GM23248 (cell line): Measurements from ENCODE around the gene VGLL3. TPM values are rescaled to one million over a fixed set of nuclear protein-coding genes. Genes with fewer than 3 reads are reported as not detected.

Experiments used
- DNase-seq: peaks from one replicate; pipeline ENCODE4 v3.0.0-alpha.2; 2015
- H2AFZ ChIP-seq: fragments of 200-600 bp; sonication (generic); 2 replicates; pipeline ENCODE4 v1.6.1; 2016; ENCODE audit warnings: antibody characterized with exemption
- H3F3A ChIP-seq: fragments of 200-600 bp; sonication (generic); 2 replicates; pipeline ENCODE4 v1.6.1; 2016; ENCODE audit warnings: mild to moderate bottlenecking, antibody characterized with exemption, mixed run types; ENCODE audit not compliant: insufficient read depth
- H3K27ac ChIP-seq: fragments of 200-600 bp; sonication (generic); 2 replicates; pipeline ENCODE4 v1.5.1; 2016; ENCODE audit warnings: mild to moderate bottlenecking
- H3K27me3 ChIP-seq: fragments of 200-600 bp; sonication (generic); replicated peaks from 2 replicates; pipeline ENCODE4 v1.6.1; 2016; ENCODE audit warnings: mild to moderate bottlenecking; ENCODE audit not compliant: insufficient read depth
- H3K36me3 ChIP-seq: fragments of 200-600 bp; sonication (generic); 2 replicates; pipeline ENCODE4 v1.6.1; 2016; ENCODE audit warnings: low read depth, mild to moderate bottlenecking
- H3K4me1 ChIP-seq: fragments of 200-600 bp; sonication (generic); 2 replicates; pipeline ENCODE4 v1.6.1; 2016; ENCODE audit warnings: mild to moderate bottlenecking; ENCODE audit not compliant: insufficient read depth
- H3K4me2 ChIP-seq: fragments of 200-600 bp; sonication (generic); one replicate; pipeline ENCODE4 v1.6.1; 2016; ENCODE audit warnings: mild to moderate bottlenecking; ENCODE audit not compliant: unreplicated experiment
- H3K4me3 ChIP-seq: fragments of 200-600 bp; sonication (generic); 2 replicates; pipeline ENCODE4 v1.5.1; 2016; ENCODE audit warnings: mild to moderate bottlenecking
- H3K79me2 ChIP-seq: fragments of 200-600 bp; sonication (generic); 2 replicates; pipeline ENCODE4 v1.6.1; 2016; ENCODE audit warnings: mild to moderate bottlenecking; ENCODE audit not compliant: insufficient read depth
- H3K9ac ChIP-seq: fragments of 200-600 bp; sonication (generic); 2 replicates; pipeline ENCODE4 v1.6.1; 2016; ENCODE audit warnings: mild to moderate bottlenecking
- H3K9me2 ChIP-seq: fragments of 200-600 bp; sonication (generic); 2 replicates; pipeline ENCODE4 v1.6.1; 2016; ENCODE audit warnings: mixed run types, mild to moderate bottlenecking, moderate library complexity; ENCODE audit not compliant: insufficient read depth
- H3K9me3 ChIP-seq: fragments of 200-600 bp; sonication (generic); one replicate; pipeline ENCODE4 v1.6.1; 2017; ENCODE audit warnings: low read depth
- H4K20me1 ChIP-seq: fragments of 200-600 bp; sonication (generic); 2 replicates; pipeline ENCODE4 v1.6.0; 2016; ENCODE audit not compliant: insufficient read depth
- EZH2 ChIP-seq: fragments of 200-600 bp; sonication (generic); IDR thresholded peaks from 2 replicates; pipeline ENCODE4 v1.6.1; 2018; ENCODE audit warnings: antibody characterized with exemption, mild to moderate bottlenecking; ENCODE audit not compliant: insufficient read depth, poor library complexity, severe bottlenecking
- EZH2phosphoT487 ChIP-seq: fragments of 200-600 bp; sonication (generic); IDR thresholded peaks from 2 replicates; pipeline ENCODE4 v1.6.1; 2018; ENCODE audit warnings: antibody characterized with exemption, moderate library complexity, mild to moderate bottlenecking, low read depth; ENCODE audit not compliant: insufficient read depth
- WGBS, 2 experiments: methylation state at CpG; one replicate each; pipeline ENCODE4 v1.1.6; 2015 to 2017; ENCODE audit warnings: low lambda C conversion rate in 2 of 2, low coverage in 1 of 2; ENCODE audit errors: missing lambda C conversion rate in 2 of 2; 5-methylcytosine and 5-hydroxymethylcytosine counted together
- in situ Hi-C: fragments of 300-500 bp; cut with MboI; formaldehyde crosslinking; loops from 2 replicates; pipeline ENCODE4 v1.15.0; 2020
- polyA plus RNA-seq: library from polyadenylated mRNA; unstranded; fragments of >200 nt; fragmentation: Nextera tagmentation; extraction: Ambion mirVana; gene quantifications from 2 replicates; pipeline ENCODE4 v1.2.1, GENCODE V29; 2016
- total RNA-seq: library from RNA; depleted of rRNA; stranded (reverse); fragments of >200 nt; shearing (Covaris generic); gene quantifications from 2 replicates; pipeline ENCODE4 v1.2.3, GENCODE V29; 2014; rRNA removed

VGLL3 gene
- total and polyA plus RNA-seq, 2 experiments from 2014 or later = 85.4 to 213 TPM

- DNase-seq = no peak
- 90 to 97% methylated on average over 1 of the region's 1 CpG for WGBS, 2 experiments
- Histone ChIP-seq H3K9me2 (no peaks in the 10 kb centered on the region), H3K27me3 (no peaks in the 10 kb centered on the region), H3K36me3 (no peaks in the 10 kb centered on the region), H3K4me3 (no peak overlapping the region), H3K27ac (no peak overlapping the region), H3K4me2 (no peak overlapping the region), H3K9me3 (no peaks in the 10 kb centered on the region), H2AFZ (no peak overlapping the region), H3K9ac (no peak overlapping the region), H4K20me1 (no peaks in the 10 kb centered on the region), H3K79me2 (no peaks in the 10 kb centered on the region), H3F3A (no peaks in the 10 kb centered on the region), H3K4me1 (peaks cover 10% of the 10 kb centered on the region; the same call in 1 of the 2 replicates)
- TF ChIP-seq EZH2phosphoT487 (no peak), EZH2 (no peak)
- in situ Hi-C loops = no loop called here
Observed at GRCh38 chr3:86890741-86891396, 100.1 kb downstream of the VGLL3 start.

Other genes starting within 250 kb of the VGLL3 start
- 53.1 and 59.3 TPM in 2 replicates for gene CHMP2B, start 236.2 kb upstream of the VGLL3 start, total RNA-seq
- 124 and 137 TPM in 2 replicates for gene CHMP2B, start 236.2 kb upstream of the VGLL3 start, polyA plus RNA-seq